PFSK-1 (cell line): Measurements from ENCODE around the gene FAM110A.

ENCODE experiments used
- POLR2AphosphoS5 ChIP-seq: IDR thresholded peaks from 2 replicates; pipeline ENCODE4 v1.6.1; 2012; ENCODE audit warnings: low read depth, mild to moderate bottlenecking, control low read depth, low read length, moderate library complexity
- SIN3A ChIP-seq: IDR thresholded peaks from 2 replicates; pipeline ENCODE4 v1.6.1; 2012; ENCODE audit warnings: mild to moderate bottlenecking, low read length, moderate library complexity, borderline replicate concordance; ENCODE audit not compliant: insufficient read depth
- TAF1 ChIP-seq: IDR thresholded peaks from 2 replicates; pipeline ENCODE4 v1.6.1; 2012; ENCODE audit warnings: low read length, control low read depth, borderline replicate concordance; ENCODE audit not compliant: insufficient read depth
- TF ChIP-seq, protein P1 (sequence below), 2 experiments: IDR thresholded peaks; 2 replicates each; pipeline versions ENCODE4 v1.6.1 to v1.8.0; 2011 to 2012; ENCODE audit warnings: low read depth in 2 of 2, low read length in 2 of 2, control low read depth in 1 of 2, inconsistent platforms in 1 of 2, mild to moderate bottlenecking in 1 of 2, moderate library complexity in 1 of 2; ENCODE audit not compliant: insufficient read depth in 1 of 2

DNA sequence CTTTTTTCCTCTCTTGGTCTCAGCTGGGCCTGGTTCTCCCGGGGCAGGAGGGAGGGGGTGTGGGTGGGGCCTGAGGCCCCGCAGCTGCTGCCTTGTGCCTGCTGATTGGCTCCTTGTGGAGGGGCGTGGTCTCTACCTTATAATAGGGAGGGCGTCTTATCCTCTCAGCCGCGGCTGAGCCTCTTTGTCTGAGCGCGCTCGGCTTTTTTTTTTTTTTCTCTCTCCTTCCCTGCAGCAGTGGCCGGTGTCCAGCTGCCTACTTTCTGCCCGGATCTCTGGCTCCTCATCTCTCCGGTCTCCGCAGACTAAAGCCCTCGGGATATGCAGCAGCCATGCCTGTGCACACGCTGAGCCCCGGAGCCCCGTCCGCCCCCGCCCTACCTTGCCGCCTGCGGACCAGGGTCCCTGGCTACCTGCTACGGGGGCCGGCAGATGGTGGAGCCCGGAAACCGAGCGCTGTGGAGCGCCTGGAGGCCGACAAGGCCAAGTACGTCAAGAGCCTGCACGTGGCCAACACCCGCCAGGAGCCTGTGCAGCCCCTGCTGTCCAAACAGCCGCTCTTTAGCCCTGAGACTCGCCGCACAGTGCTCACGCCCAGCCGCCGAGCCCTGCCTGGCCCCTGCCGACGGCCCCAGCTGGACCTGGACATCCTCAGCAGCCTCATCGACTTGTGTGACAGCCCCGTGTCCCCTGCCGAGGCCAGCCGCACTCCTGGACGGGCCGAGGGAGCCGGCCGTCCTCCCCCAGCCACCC is 11.1 kb downstream of the FAM110A start:
- TF ChIP-seq, protein P1, sequence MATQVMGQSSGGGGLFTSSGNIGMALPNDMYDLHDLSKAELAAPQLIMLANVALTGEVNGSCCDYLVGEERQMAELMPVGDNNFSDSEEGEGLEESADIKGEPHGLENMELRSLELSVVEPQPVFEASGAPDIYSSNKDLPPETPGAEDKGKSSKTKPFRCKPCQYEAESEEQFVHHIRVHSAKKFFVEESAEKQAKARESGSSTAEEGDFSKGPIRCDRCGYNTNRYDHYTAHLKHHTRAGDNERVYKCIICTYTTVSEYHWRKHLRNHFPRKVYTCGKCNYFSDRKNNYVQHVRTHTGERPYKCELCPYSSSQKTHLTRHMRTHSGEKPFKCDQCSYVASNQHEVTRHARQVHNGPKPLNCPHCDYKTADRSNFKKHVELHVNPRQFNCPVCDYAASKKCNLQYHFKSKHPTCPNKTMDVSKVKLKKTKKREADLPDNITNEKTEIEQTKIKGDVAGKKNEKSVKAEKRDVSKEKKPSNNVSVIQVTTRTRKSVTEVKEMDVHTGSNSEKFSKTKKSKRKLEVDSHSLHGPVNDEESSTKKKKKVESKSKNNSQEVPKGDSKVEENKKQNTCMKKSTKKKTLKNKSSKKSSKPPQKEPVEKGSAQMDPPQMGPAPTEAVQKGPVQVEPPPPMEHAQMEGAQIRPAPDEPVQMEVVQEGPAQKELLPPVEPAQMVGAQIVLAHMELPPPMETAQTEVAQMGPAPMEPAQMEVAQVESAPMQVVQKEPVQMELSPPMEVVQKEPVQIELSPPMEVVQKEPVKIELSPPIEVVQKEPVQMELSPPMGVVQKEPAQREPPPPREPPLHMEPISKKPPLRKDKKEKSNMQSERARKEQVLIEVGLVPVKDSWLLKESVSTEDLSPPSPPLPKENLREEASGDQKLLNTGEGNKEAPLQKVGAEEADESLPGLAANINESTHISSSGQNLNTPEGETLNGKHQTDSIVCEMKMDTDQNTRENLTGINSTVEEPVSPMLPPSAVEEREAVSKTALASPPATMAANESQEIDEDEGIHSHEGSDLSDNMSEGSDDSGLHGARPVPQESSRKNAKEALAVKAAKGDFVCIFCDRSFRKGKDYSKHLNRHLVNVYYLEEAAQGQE (IDR thresholded peaks at IDR 0.05; ENCODE audit: insufficient read depth in 1 of 2, low read depth in 2 of 2, low read length in 2 of 2), result no peak
- TF ChIP-seq SIN3A (no peak), TAF1 (no peak), POLR2AphosphoS5 (no peak)
